IMR-90 (cell line): Measurements from ENCODE around the gene DSCAML1. TPM values are rescaled to one million over a fixed set of nuclear protein-coding genes. Genes with fewer than 3 reads are reported as not detected.

Experiments
- ATAC-seq: fragments of 200-7000 bp; cut with Tn5 transposase; 2 replicates; pipeline ENCODE4 v1.9.1; 2020; ENCODE audit warnings: low read depth, mild to moderate bottlenecking, moderate library complexity
- BruUV-seq: library from RNA; stranded (reverse); fragments of 400-500 nt; replicated peaks from 2 replicates; lab custom pipeline; 2021; lab: Mats Ljungman, UMichigan
- CTCF ChIA-PET: fragments of 300-600 bp; formaldehyde crosslinking; extraction: SDS; loops from one replicate; lab custom pipeline; 2021; ENCODE audit warnings: antibody characterized with exemption; lab: Yijun Ruan, JAX
- POLR2A ChIA-PET: fragments of 300-600 bp; sonication (Branson Sonifier 250); formaldehyde crosslinking; loops from one replicate; lab custom pipeline; 2022; ENCODE audit warnings: antibody characterized with exemption; ENCODE audit not compliant: unreplicated experiment; lab: Charles Lee
- DNase-seq: peaks from one replicate; pipeline ENCODE4 v3.0.0; 2013
- H2AFZ ChIP-seq: replicated peaks from 2 replicates; pipeline ENCODE3; 2013; ENCODE audit warnings: low read length, mild to moderate bottlenecking; ENCODE audit not compliant: poor library complexity
- H2AK5ac ChIP-seq: 2 replicates; pipeline ENCODE4 v1.6.1; 2013; ENCODE audit warnings: low read depth, low read length, inconsistent platforms
- H2AK9ac ChIP-seq: replicated peaks from 2 replicates; pipeline ENCODE3; 2013; ENCODE audit warnings: mild to moderate bottlenecking, low read depth, low read length, moderate library complexity; ENCODE audit not compliant: poor library complexity
- H2BK120ac ChIP-seq: 2 replicates; pipeline ENCODE4 v1.6.1; 2013; ENCODE audit warnings: low read depth, low read length, inconsistent platforms
- H2BK15ac ChIP-seq: 3 replicates; pipeline ENCODE4 v1.6.1; 2013; ENCODE audit warnings: low read depth, low read length, inconsistent platforms
- H2BK20ac ChIP-seq: 2 replicates; pipeline ENCODE4 v1.6.1; 2013; ENCODE audit warnings: low read depth, mild to moderate bottlenecking, inconsistent platforms, low read length, moderate library complexity
- H2BK5ac ChIP-seq: 2 replicates; pipeline ENCODE4 v1.6.1; 2013; ENCODE audit warnings: mild to moderate bottlenecking, low read depth, low read length, inconsistent platforms; ENCODE audit not compliant: poor library complexity, severe bottlenecking
- H3K14ac ChIP-seq: replicated peaks from 2 replicates; pipeline ENCODE4 v1.6.1; 2013; ENCODE audit warnings: low read depth, low read length, inconsistent platforms
- H3K18ac ChIP-seq: 2 replicates; pipeline ENCODE4 v1.6.1; 2013; ENCODE audit warnings: low read depth, low read length, control low read depth
- H3K23ac ChIP-seq: 2 replicates; pipeline ENCODE4 v1.6.1; 2013; ENCODE audit warnings: low read depth, low read length, inconsistent platforms
- H3K27ac ChIP-seq: 2 replicates; pipeline ENCODE4 v1.5.1; 2013; ENCODE audit warnings: mild to moderate bottlenecking, control low read depth, low read length; ENCODE audit not compliant: insufficient read depth
- H3K27me3 ChIP-seq: 2 replicates; pipeline ENCODE4 v1.6.1; 2013; ENCODE audit warnings: low read length; ENCODE audit not compliant: control insufficient read depth, insufficient read depth
- H3K36me3 ChIP-seq: 2 replicates; pipeline ENCODE4 v1.6.1; 2013; ENCODE audit warnings: low read length, mixed read lengths; ENCODE audit not compliant: control insufficient read depth, insufficient read depth
- H3K4ac ChIP-seq: 2 replicates; pipeline ENCODE4 v1.6.1; 2013; ENCODE audit warnings: low read depth, low read length, inconsistent platforms
- H3K4me1 ChIP-seq: 2 replicates; pipeline ENCODE4 v1.6.1; 2013; ENCODE audit warnings: low read length, mixed read lengths; ENCODE audit not compliant: control insufficient read depth, insufficient read depth
- H3K4me2 ChIP-seq: 2 replicates; pipeline ENCODE4 v1.6.1; 2013; ENCODE audit warnings: low read depth, mild to moderate bottlenecking, control low read depth, low read length, moderate library complexity
- H3K4me3 ChIP-seq: 2 replicates; pipeline ENCODE4 v1.5.1; 2013; ENCODE audit warnings: low read depth, mild to moderate bottlenecking, control low read depth, low read length, moderate library complexity; ENCODE audit not compliant: insufficient read depth
- H3K56ac ChIP-seq: 2 replicates; pipeline ENCODE4 v1.6.1; 2013; ENCODE audit warnings: low read length, inconsistent platforms; ENCODE audit not compliant: insufficient read depth; ENCODE audit errors: extremely low read depth
- H3K79me1 ChIP-seq, 2 experiments: 2 replicates each; pipeline ENCODE4 v1.6.1; 2013; ENCODE audit warnings: low read length in 2 of 2, inconsistent platforms in 1 of 2, low read depth in 1 of 2
- H3K9ac ChIP-seq: 2 replicates; pipeline ENCODE4 v1.6.1; 2013; ENCODE audit warnings: low read depth, low read length, control low read depth
- H3K9me1 ChIP-seq: 2 replicates; pipeline ENCODE4 v1.6.1; 2013; ENCODE audit warnings: low read length, inconsistent platforms; ENCODE audit not compliant: insufficient read depth
- H3K9me3 ChIP-seq: 2 replicates; pipeline ENCODE4 v1.6.1; 2013; ENCODE audit warnings: low read length; ENCODE audit not compliant: control insufficient read depth, insufficient read depth
- H4K20me1 ChIP-seq: 2 replicates; pipeline ENCODE4 v1.6.1; 2013; ENCODE audit warnings: low read length, inconsistent platforms; ENCODE audit not compliant: insufficient read depth
- H4K5ac ChIP-seq: 2 replicates; pipeline ENCODE4 v1.6.1; 2013; ENCODE audit warnings: mild to moderate bottlenecking, low read depth, low read length, control low read depth
- H4K8ac ChIP-seq, 2 experiments: 2 replicates each; pipeline ENCODE4 v1.6.1; 2013; ENCODE audit warnings: low read depth in 2 of 2, low read length in 2 of 2, control low read depth in 1 of 2, inconsistent platforms in 1 of 2
- H4K91ac ChIP-seq: 2 replicates; pipeline ENCODE4 v1.6.1; 2013; ENCODE audit warnings: low read depth, low read length, inconsistent platforms; ENCODE audit not compliant: insufficient read depth
- RAD21 ChIP-seq: IDR thresholded peaks from 2 replicates; pipeline ENCODE4 v1.6.1; 2012; ENCODE audit warnings: low read length, improper control_type of control experiment
- WGBS, 2 experiments: methylation state at CpG; one replicate each; pipeline versions ENCODE4 v1.1.5 to v1.1.7; 2013; ENCODE audit warnings: missing lambda C conversion rate in 2 of 2; ENCODE audit not compliant: insufficient read length in 1 of 2; ENCODE audit errors: extremely low coverage in 2 of 2; 5-methylcytosine and 5-hydroxymethylcytosine counted together
- dilution Hi-C: fragments of 300-500 bp; cut with HindIII; formaldehyde crosslinking; loops from one replicate; pipeline ENCODE4 v1.14.3; 2018; ENCODE audit warnings: low sequenced_read_pairs; ENCODE audit not compliant: unreplicated experiment
- in situ Hi-C: fragments of 300-500 bp; cut with MboI; formaldehyde crosslinking; loops from 3 replicates; pipeline ENCODE4 v1.14.3; 2019; ENCODE audit warnings: low sequenced_read_pairs, inconsistent platforms, mixed read lengths
- intact Hi-C: fragments of 100-400 bp; cut with micrococcal nuclease; formaldehyde crosslinking; loops from 2 replicates; pipeline ENCODE4 v1.10.0; 2022
- polyA plus RNA-seq, 3 experiments: library from polyadenylated mRNA; depleted of rRNA; stranded (reverse); fragments of >200 nt; gene quantifications; 2 replicates each; pipeline ENCODE4 v1.2.3, GENCODE V29; 2012; ENCODE audit warnings: low replicate concordance in 1 of 3
- total RNA-seq: library from RNA; depleted of rRNA; stranded (reverse); fragments of >200 nt; gene quantifications from 2 replicates; pipeline ENCODE4 v1.2.3, GENCODE V29; 2012

DSCAML1 gene
- total and polyA plus RNA-seq, 2 of the 4 experiments (the other 2 are of a cell fraction): not detected

DNA sequence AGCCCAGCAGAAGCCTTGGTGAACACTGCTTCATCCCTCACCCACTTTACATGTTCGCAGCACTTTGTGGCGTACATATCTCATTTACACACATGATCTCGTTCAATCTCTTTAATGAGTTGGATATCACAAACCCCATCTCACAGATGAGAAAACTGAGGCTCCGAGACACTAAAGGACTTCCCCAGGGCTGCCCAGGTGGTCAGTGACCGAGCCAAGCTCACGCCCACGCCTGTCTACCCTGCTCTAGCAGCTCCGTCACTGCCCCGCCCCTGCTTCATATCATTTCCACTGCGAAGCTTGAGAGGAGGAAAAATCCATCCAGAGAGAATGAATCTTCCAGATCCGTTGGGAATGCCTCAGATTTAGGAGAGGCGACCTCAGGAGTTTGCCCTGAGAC is 11.8 kb upstream of the DSCAML1 start:
- Histone ChIP-seq H4K91ac (no peak overlapping the region), H4K8ac (no peak overlapping the region), H3K27ac (no peak overlapping the region), H3K9me3 (no peaks in the 10 kb centered on the region), H3K4me1 (no peaks in the 10 kb centered on the region), H2BK5ac (no peak overlapping the region), H3K4me2 (no peak overlapping the region), H4K5ac (no peak overlapping the region), H3K23ac (no peak overlapping the region), H2AFZ (no peak overlapping the region), H3K9ac (no peak overlapping the region), H2BK120ac (no peak overlapping the region), H4K20me1 (no peaks in the 10 kb centered on the region), H3K14ac (no peak overlapping the region), H3K4ac (no peak overlapping the region), H2BK20ac (no peak overlapping the region), H2BK15ac (no peak overlapping the region), H3K36me3 (no peaks in the 10 kb centered on the region), H3K18ac (no peak overlapping the region), H3K27me3 (peaks cover 20% of the 10 kb centered on the region), H2AK9ac (no peak overlapping the region), H3K79me1 (no peaks in the 10 kb centered on the region), H3K4me3 (no peak overlapping the region), H3K56ac (no peak overlapping the region), H2AK5ac (no peak overlapping the region), H3K9me1 (no peaks in the 10 kb centered on the region)
- in situ Hi-C loops: loop anchor here (10.0 kb wide), 1 partner anchor 364 kb away; no protein-coding TSS in a partner anchor
- WGBS, 2 experiments: 77% methylated on average over 6 of the region's 12 CpGs; no CpG with 5 or more reads in 1 of the 2 experiments
- no TSS peak for BruUV-seq
- intact Hi-C loops: no loop called here
- ATAC-seq: no peak
- dilution Hi-C loops: no loop called here
- no peak for TF ChIP-seq RAD21
- POLR2A ChIA-PET: no interaction called here
- CTCF ChIA-PET: interaction anchor here (2.3 to 3.2 kb wide), 2 partner anchors 10 to 138 kb away, joined by 8 to 23 read pairs; no protein-coding TSS in a partner anchor
- no peak for DNase-seq
